H9 (cell line): ENCODE measurements around the gene BSPRY. TPM values are rescaled to one million over a fixed set of nuclear protein-coding genes. Genes with fewer than 3 reads are reported as not detected.

Experiments
- DNase-seq: peaks from one replicate; pipeline ENCODE4 v3.0.0-alpha.2; 2017
- H2AFZ ChIP-seq: one replicate; pipeline ENCODE4 v1.6.1; 2013; ENCODE audit warnings: mild to moderate bottlenecking, low read length, control low read depth, moderate library complexity
- H2AK5ac ChIP-seq: 2 replicates; pipeline ENCODE4 v1.6.1; 2013; ENCODE audit warnings: low read length, control low read depth, mixed read lengths; ENCODE audit not compliant: insufficient read length
- H2BK120ac ChIP-seq: one replicate; pipeline ENCODE4 v1.6.1; 2013; ENCODE audit warnings: low read depth, mild to moderate bottlenecking, low read length, control low read depth, inconsistent platforms; ENCODE audit not compliant: poor library complexity, severe bottlenecking
- H2BK12ac ChIP-seq: 2 replicates; pipeline ENCODE4 v1.6.1; 2013; ENCODE audit warnings: low read length, control low read depth, mixed read lengths, low read depth; ENCODE audit not compliant: insufficient read length
- H2BK15ac ChIP-seq: 2 replicates; pipeline ENCODE4 v1.6.1; 2013; ENCODE audit warnings: low read depth, low read length, control low read depth
- H2BK20ac ChIP-seq: one replicate; pipeline ENCODE4 v1.6.1; 2013; ENCODE audit warnings: low read depth, mild to moderate bottlenecking, low read length, control low read depth, inconsistent platforms; ENCODE audit not compliant: poor library complexity, severe bottlenecking
- H2BK5ac ChIP-seq: 2 replicates; pipeline ENCODE4 v1.6.1; 2013; ENCODE audit warnings: low read length, control low read depth, mixed read lengths; ENCODE audit not compliant: insufficient read length
- H3K14ac ChIP-seq: 2 replicates; pipeline ENCODE4 v1.6.1; 2013; ENCODE audit warnings: low read length, control low read depth; ENCODE audit not compliant: insufficient read depth
- H3K18ac ChIP-seq: 2 replicates; pipeline ENCODE4 v1.6.1; 2013; ENCODE audit warnings: low read depth, mild to moderate bottlenecking, mixed read lengths, low read length, control low read depth; ENCODE audit not compliant: insufficient read length
- H3K23ac ChIP-seq: 2 replicates; pipeline ENCODE4 v1.6.1; 2013; ENCODE audit warnings: low read length, control low read depth, mixed read lengths, low read depth; ENCODE audit not compliant: insufficient read length
- H3K23me2 ChIP-seq: 2 replicates; pipeline ENCODE4 v1.6.1; 2013; ENCODE audit warnings: low read depth, mild to moderate bottlenecking, mixed read lengths, low read length, control low read depth; ENCODE audit not compliant: insufficient read length, poor library complexity, severe bottlenecking
- H3K27ac ChIP-seq: 2 replicates; pipeline ENCODE4 v1.5.1; 2013; ENCODE audit warnings: low read length, control low read depth, mixed read lengths, low read depth; ENCODE audit not compliant: insufficient read length
- H3K27me3 ChIP-seq: 2 replicates; pipeline ENCODE4 v1.6.1; 2013; ENCODE audit warnings: low read length, control low read depth, inconsistent platforms; ENCODE audit not compliant: insufficient read depth
- H3K4ac ChIP-seq: 2 replicates; pipeline ENCODE4 v1.6.1; 2013; ENCODE audit warnings: low read depth, mild to moderate bottlenecking, control low read depth, inconsistent platforms, low read length, moderate library complexity
- H3K4me1 ChIP-seq: 2 replicates; pipeline ENCODE4 v1.6.1; 2013; ENCODE audit warnings: low read length, control low read depth, inconsistent platforms; ENCODE audit not compliant: insufficient read depth
- H3K4me2 ChIP-seq: 2 replicates; pipeline ENCODE4 v1.6.1; 2013; ENCODE audit warnings: low read length, control low read depth, mixed read lengths; ENCODE audit not compliant: insufficient read length, insufficient read depth
- H3K56ac ChIP-seq: 2 replicates; pipeline ENCODE4 v1.6.1; 2013; ENCODE audit warnings: low read depth, mild to moderate bottlenecking, mixed read lengths, low read length, control low read depth; ENCODE audit not compliant: insufficient read length
- H3K79me1 ChIP-seq: 2 replicates; pipeline ENCODE4 v1.6.1; 2013; ENCODE audit warnings: low read depth, mild to moderate bottlenecking, moderate library complexity, low read length, control low read depth, inconsistent platforms; ENCODE audit not compliant: insufficient read depth, poor library complexity, severe bottlenecking
- H3K79me2 ChIP-seq: 2 replicates; pipeline ENCODE4 v1.6.1; 2013; ENCODE audit warnings: low read length, control low read depth, inconsistent platforms; ENCODE audit not compliant: insufficient read depth
- H3K9ac ChIP-seq: 2 replicates; pipeline ENCODE4 v1.6.1; 2013; ENCODE audit warnings: low read length, control low read depth, mixed read lengths; ENCODE audit not compliant: insufficient read length; ENCODE audit errors: extremely low read depth
- H3K9me3 ChIP-seq: one replicate; pipeline ENCODE4 v1.6.1; 2013; ENCODE audit warnings: low read depth, low read length, inconsistent platforms; ENCODE audit not compliant: control insufficient read depth
- H3T11ph ChIP-seq: one replicate; pipeline ENCODE4 v1.6.1; 2013; ENCODE audit warnings: mild to moderate bottlenecking, low read length, control low read depth, inconsistent platforms
- H4K20me1 ChIP-seq: one replicate; pipeline ENCODE4 v1.6.1; 2013; ENCODE audit not compliant: control insufficient read depth, insufficient read length, insufficient read depth
- H4K5ac ChIP-seq: 2 replicates; pipeline ENCODE4 v1.6.1; 2013; ENCODE audit warnings: low read depth, mild to moderate bottlenecking, mixed read lengths, low read length, control low read depth; ENCODE audit not compliant: insufficient read length
- H4K8ac ChIP-seq: replicated peaks from 2 replicates; pipeline ENCODE4 v1.6.1; 2013; ENCODE audit warnings: low read length, control low read depth, mixed read lengths, low read depth; ENCODE audit not compliant: insufficient read length
- H4K91ac ChIP-seq: 2 replicates; pipeline ENCODE4 v1.6.1; 2013; ENCODE audit warnings: low read depth, mild to moderate bottlenecking, moderate library complexity, mixed read lengths, low read length, control low read depth; ENCODE audit not compliant: insufficient read length
- H3K27ac Mint-ChIP-seq, 3 experiments: 2 replicates in 2 of 3; 3 replicates in 1 of 3; pipeline ENCODE4 v1.8.0; 2020 to 2021; ENCODE audit warnings: mixed read lengths in 3 of 3, mild to moderate bottlenecking in 1 of 3, moderate library complexity in 1 of 3
- H3K27me3 Mint-ChIP-seq: 2 replicates; pipeline ENCODE4 v1.8.0; 2021; ENCODE audit warnings: low read depth, mild to moderate bottlenecking, moderate library complexity, mixed read lengths
- H3K36me3 Mint-ChIP-seq, 3 experiments: 2 replicates in 2 of 3; 3 replicates in 1 of 3; pipeline ENCODE4 v1.8.0; 2020 to 2021; ENCODE audit warnings: low read depth in 3 of 3, mixed read lengths in 3 of 3; ENCODE audit not compliant: insufficient read depth in 1 of 3
- H3K4me1 Mint-ChIP-seq, 2 experiments: 2 replicates each; pipeline ENCODE4 v1.8.0; 2020; ENCODE audit warnings: mixed read lengths in 2 of 2
- H3K4me3 Mint-ChIP-seq, 2 experiments: 2 replicates in 1 of 2; 3 replicates in 1 of 2; pipeline ENCODE4 v1.8.0; 2020 to 2021; ENCODE audit warnings: mild to moderate bottlenecking in 2 of 2, mixed read lengths in 2 of 2, moderate library complexity in 1 of 2
- H3K9me3 Mint-ChIP-seq, 2 experiments: 2 replicates in 1 of 2; 3 replicates in 1 of 2; pipeline ENCODE4 v1.8.0; 2020; ENCODE audit warnings: mild to moderate bottlenecking in 2 of 2, mixed read lengths in 2 of 2, moderate library complexity in 1 of 2
- WGBS: extraction: QIAGEN DNeasy Blood & Tissue Kit; methylation state at CpG from one replicate; pipeline ENCODE4 v1.1.7; 2013; ENCODE audit warnings: missing lambda C conversion rate, low lambda C conversion rate, mixed read lengths; ENCODE audit not compliant: insufficient read length; ENCODE audit errors: extremely low coverage; 5-methylcytosine and 5-hydroxymethylcytosine counted together
- total RNA-seq: library from RNA; stranded (reverse); gene quantifications from 2 replicates; pipeline ENCODE4 v1.2.1, GENCODE V29; 2021
- TF ChIP-seq, protein P1 (sequence below): fragments of 200-600 bp; sonication (generic); conservative IDR thresholded peaks from 3 replicates; pipeline ENCODE4 v1.8.0; 2021; ENCODE audit warnings: antibody characterized with exemption, mild to moderate bottlenecking

The BSPRY gene
- total RNA-seq, 1 experiment from 2014 or later, result 4.5 TPM

DNA sequence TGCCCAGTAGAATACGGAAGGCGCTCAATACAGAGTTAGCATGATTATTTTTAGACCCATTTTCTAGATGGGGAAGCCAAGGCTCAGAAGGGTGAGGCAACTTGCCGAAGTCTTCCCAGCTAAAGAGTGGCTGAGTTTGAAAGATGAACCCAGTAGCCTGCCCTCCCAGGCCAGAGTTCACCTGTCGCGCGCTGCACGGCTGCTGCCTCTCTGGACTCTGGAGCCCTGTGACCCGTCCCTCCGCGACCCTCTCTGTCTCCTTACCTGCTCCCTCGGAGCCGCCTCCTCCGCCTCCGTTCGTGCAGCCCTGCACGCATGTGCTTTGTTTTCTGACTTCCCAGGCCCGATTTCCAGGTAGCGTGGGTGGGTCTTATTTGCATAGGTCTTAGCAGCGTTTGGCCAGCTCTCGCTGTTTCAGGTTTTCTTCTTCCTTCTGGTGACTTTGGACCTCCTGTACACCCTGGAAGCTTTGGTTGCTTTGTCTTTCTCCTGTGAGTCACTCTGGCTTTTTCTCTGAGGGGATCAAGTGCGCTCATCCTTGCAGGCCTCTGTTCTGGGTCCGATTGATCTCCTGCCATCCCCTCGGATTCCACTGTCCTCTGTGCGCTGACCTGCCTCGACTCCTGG, 46.4 kb upstream of the BSPRY start, which contains the start of gene RNF183:
RNF183 (minus strand) TSS at position 585 of the 627 bp plus-strand sequence. CDS start 5,192 bp downstream, outside the sequence.
- H3K9ac ChIP-seq, result no peak within 1 kb of the TSS
- H3K27ac ChIP-seq, result no peak within 1 kb of the TSS
- H3K18ac ChIP-seq, result no peak within 1 kb of the TSS
- no peak within 1 kb of the TSS for H4K91ac ChIP-seq
- H2BK120ac ChIP-seq, result no peak within 1 kb of the TSS
- no CpG with 5 or more reads among the region's 25 CpGs for WGBS
- H3K79me2 ChIP-seq, result no peaks in the 10 kb centered on the region
- no peaks in the 10 kb centered on the region for H3K27me3 ChIP-seq
- H3K4me1 ChIP-seq, result no peaks in the 10 kb centered on the region
- no peak within 1 kb of the TSS for H3K56ac ChIP-seq
- Mint-ChIP-seq H3K4me1 (peaks cover 13 to 16% of the 10 kb centered on the region in 2 experiments), H3K4me3 (no peak within 1 kb of the TSS), H3K9me3 (no peaks in the 10 kb centered on the region), H3K27ac (peak within 1 kb of the TSS in 1 of 3 experiments; percentile 51; a peak in 1 of 7 replicates), H3K36me3 (no peaks in the 10 kb centered on the region), H3K27me3 (no peaks in the 10 kb centered on the region; the same call in 1 of the 2 replicates)
- H2BK12ac ChIP-seq, result no peak within 1 kb of the TSS
- H3T11ph ChIP-seq, result no peak within 1 kb of the TSS
- TF ChIP-seq, protein P1, sequence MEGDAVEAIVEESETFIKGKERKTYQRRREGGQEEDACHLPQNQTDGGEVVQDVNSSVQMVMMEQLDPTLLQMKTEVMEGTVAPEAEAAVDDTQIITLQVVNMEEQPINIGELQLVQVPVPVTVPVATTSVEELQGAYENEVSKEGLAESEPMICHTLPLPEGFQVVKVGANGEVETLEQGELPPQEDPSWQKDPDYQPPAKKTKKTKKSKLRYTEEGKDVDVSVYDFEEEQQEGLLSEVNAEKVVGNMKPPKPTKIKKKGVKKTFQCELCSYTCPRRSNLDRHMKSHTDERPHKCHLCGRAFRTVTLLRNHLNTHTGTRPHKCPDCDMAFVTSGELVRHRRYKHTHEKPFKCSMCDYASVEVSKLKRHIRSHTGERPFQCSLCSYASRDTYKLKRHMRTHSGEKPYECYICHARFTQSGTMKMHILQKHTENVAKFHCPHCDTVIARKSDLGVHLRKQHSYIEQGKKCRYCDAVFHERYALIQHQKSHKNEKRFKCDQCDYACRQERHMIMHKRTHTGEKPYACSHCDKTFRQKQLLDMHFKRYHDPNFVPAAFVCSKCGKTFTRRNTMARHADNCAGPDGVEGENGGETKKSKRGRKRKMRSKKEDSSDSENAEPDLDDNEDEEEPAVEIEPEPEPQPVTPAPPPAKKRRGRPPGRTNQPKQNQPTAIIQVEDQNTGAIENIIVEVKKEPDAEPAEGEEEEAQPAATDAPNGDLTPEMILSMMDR, result no peak
- no peaks in the 10 kb centered on the region for H4K20me1 ChIP-seq
- H4K8ac ChIP-seq, result no peak within 1 kb of the TSS
- H2BK5ac ChIP-seq, result no peak within 1 kb of the TSS
- H3K23me2 ChIP-seq, result no peaks in the 10 kb centered on the region
- no peak within 1 kb of the TSS for H2BK15ac ChIP-seq
- no peaks in the 10 kb centered on the region for H3K79me1 ChIP-seq
- H3K14ac ChIP-seq, result no peak within 1 kb of the TSS
- no peak within 1 kb of the TSS for H4K5ac ChIP-seq
- H3K9me3 ChIP-seq, result no peaks in the 10 kb centered on the region
- no peak within 1 kb of the TSS for H3K4ac ChIP-seq
- H2AK5ac ChIP-seq, result no peak within 1 kb of the TSS
- DNase-seq, result peak; percentile 36
- H2BK20ac ChIP-seq, result no peak within 1 kb of the TSS
- H2AFZ ChIP-seq, result no peak within 1 kb of the TSS
- H3K23ac ChIP-seq, result no peak within 1 kb of the TSS
- no peak within 1 kb of the TSS for H3K4me2 ChIP-seq
